Measurements from ENCODE around the gene SORL1. TPM values are rescaled to one million over a fixed set of nuclear protein-coding genes. Genes with fewer than 3 reads are reported as not detected.

SORL1 gene
- total RNA-seq, 1 experiment from 2014 or later: 68.3 TPM

DNA sequence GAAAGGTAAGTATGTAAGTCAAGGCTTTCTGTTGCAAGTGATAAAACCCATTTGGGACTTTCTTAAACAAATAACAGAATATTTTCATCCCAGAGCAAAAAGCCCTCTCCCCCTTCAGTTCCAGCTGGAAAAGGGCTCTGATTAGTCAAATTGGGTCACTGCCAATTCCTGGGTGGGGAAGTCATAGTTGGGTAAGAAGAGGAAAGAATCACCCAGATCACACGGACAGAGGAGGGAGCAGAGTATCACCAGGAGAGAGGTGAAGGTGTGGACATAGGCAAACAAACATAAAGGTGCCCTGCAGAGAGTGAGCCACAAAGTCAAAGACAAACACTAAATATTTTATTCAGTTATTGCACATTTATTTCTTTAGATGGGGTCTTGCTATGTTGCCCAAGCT is 36.3 kb upstream of the SORL1 start:
- H2BK12ac ChIP-seq (ENCODE audit: insufficient read length, low read depth, low read length): no peak overlapping the region
- WGBS (ENCODE audit: extremely low coverage, insufficient read length, low lambda C conversion rate): no CpG with 5 or more reads among the region's 1 CpG
- H3K56ac ChIP-seq (ENCODE audit: insufficient read length, low read depth, low read length): no peak overlapping the region
- no peak overlapping the region for H3K23ac ChIP-seq (ENCODE audit: insufficient read length, low read depth, low read length)
- H3K4me3 Mint-ChIP-seq: no peak overlapping the region
- no peak overlapping the region for H2BK15ac ChIP-seq (ENCODE audit: low read depth, low read length)
- no peaks in the 10 kb centered on the region for H3K79me2 ChIP-seq (ENCODE audit: insufficient read depth, low read length)
- no peak overlapping the region for H4K8ac ChIP-seq (replicated peaks; ENCODE audit: insufficient read length, low read depth, low read length)
- H3K79me1 ChIP-seq (ENCODE audit: insufficient read depth, low read depth, low read length, poor library complexity, severe bottlenecking): no peaks in the 10 kb centered on the region
- no peak overlapping the region for H2AK5ac ChIP-seq (ENCODE audit: insufficient read length, low read length)
- H3K9me3 ChIP-seq (ENCODE audit: control insufficient read depth, low read depth, low read length): no peaks in the 10 kb centered on the region
- no peak overlapping the region for H4K5ac ChIP-seq (ENCODE audit: insufficient read length, low read depth, low read length)
- no peaks in the 10 kb centered on the region for H3K23me2 ChIP-seq (ENCODE audit: insufficient read length, low read depth, low read length, poor library complexity, severe bottlenecking)
- H3K36me3 Mint-ChIP-seq (ENCODE audit: insufficient read depth in 1 of 3, low read depth in 3 of 3): no peaks in the 10 kb centered on the region; a peak in 1 of 7 replicates
- H2BK20ac ChIP-seq (ENCODE audit: low read depth, low read length, poor library complexity, severe bottlenecking): no peak overlapping the region
- H2BK120ac ChIP-seq (ENCODE audit: low read depth, low read length, poor library complexity, severe bottlenecking): no peak overlapping the region
- H3K27me3 ChIP-seq (ENCODE audit: insufficient read depth, low read length): no peaks in the 10 kb centered on the region
- H2AFZ ChIP-seq (ENCODE audit: low read length): no peak overlapping the region
- no peak overlapping the region for H3K27ac Mint-ChIP-seq
- H2BK5ac ChIP-seq (ENCODE audit: insufficient read length, low read length): no peak overlapping the region
- H3K14ac ChIP-seq (ENCODE audit: insufficient read depth, low read length): no peak overlapping the region
- H3T11ph ChIP-seq (ENCODE audit: low read length): no peak overlapping the region
- no peak overlapping the region for H3K4ac ChIP-seq (ENCODE audit: low read depth, low read length)
- no peak overlapping the region for H3K18ac ChIP-seq (ENCODE audit: insufficient read length, low read depth, low read length)
- DNase-seq: no peak
- TF ChIP-seq, protein P1, sequence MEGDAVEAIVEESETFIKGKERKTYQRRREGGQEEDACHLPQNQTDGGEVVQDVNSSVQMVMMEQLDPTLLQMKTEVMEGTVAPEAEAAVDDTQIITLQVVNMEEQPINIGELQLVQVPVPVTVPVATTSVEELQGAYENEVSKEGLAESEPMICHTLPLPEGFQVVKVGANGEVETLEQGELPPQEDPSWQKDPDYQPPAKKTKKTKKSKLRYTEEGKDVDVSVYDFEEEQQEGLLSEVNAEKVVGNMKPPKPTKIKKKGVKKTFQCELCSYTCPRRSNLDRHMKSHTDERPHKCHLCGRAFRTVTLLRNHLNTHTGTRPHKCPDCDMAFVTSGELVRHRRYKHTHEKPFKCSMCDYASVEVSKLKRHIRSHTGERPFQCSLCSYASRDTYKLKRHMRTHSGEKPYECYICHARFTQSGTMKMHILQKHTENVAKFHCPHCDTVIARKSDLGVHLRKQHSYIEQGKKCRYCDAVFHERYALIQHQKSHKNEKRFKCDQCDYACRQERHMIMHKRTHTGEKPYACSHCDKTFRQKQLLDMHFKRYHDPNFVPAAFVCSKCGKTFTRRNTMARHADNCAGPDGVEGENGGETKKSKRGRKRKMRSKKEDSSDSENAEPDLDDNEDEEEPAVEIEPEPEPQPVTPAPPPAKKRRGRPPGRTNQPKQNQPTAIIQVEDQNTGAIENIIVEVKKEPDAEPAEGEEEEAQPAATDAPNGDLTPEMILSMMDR (conservative IDR thresholded peaks at IDR 0.05): no peak
- no peak overlapping the region for H3K27ac ChIP-seq (ENCODE audit: insufficient read length, low read depth, low read length)
- H3K4me1 ChIP-seq (ENCODE audit: insufficient read depth, low read length): 0 out of 2 replicates have a peak, but pooled peaks cover 4% of the 10 kb centered on the region
- no peak overlapping the region for H3K4me2 ChIP-seq (ENCODE audit: insufficient read depth, insufficient read length, low read length)
- no peaks in the 10 kb centered on the region for H3K27me3 Mint-ChIP-seq (ENCODE audit: low read depth)
- no peak overlapping the region for H4K91ac ChIP-seq (ENCODE audit: insufficient read length, low read depth, low read length)
- H3K9me3 Mint-ChIP-seq: no peaks in the 10 kb centered on the region; a peak in 1 of 5 replicates
- H3K9ac ChIP-seq (ENCODE audit: extremely low read depth, insufficient read length, low read length): no peak overlapping the region
- H4K20me1 ChIP-seq (ENCODE audit: control insufficient read depth, insufficient read depth, insufficient read length): no peaks in the 10 kb centered on the region
- H3K4me1 Mint-ChIP-seq: peaks cover 11 to 15% of the 10 kb centered on the region in 2 experiments

Data from H9 (cell line).